ENCODE results near the gene UQCC2.

The UQCC2 gene

DNA sequence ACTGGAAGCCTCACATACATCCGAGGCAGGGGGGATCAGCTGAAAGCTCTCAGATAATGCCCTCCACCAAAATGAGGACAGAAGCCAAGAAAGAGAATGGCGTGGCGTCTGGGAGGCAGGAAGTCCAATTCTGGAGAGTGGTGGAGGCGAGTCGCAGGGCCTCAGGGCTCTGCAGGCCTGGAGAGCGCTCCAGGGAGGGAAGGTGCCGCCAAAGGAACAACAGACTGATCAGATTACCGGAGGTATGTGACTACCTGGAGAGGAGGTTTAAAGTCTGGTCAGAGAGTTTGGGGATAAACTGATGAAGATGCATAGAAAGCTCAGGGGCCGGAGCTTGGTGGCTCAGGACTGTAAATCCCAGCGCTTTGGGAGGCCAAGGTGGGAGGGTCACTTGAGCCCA is 46.4 kb upstream of the UQCC2 start:
- no peaks in the 10 kb centered on the region for H3K9me2 ChIP-seq (replicated peaks; ENCODE audit: control insufficient read depth, low read length)
- no peaks in the 10 kb centered on the region for H4K20me1 ChIP-seq (ENCODE audit: control insufficient read depth, insufficient read depth, low read depth, low read length)
- peaks cover 14% of the 10 kb centered on the region for H3K4me1 ChIP-seq (ENCODE audit: control insufficient read depth, low read length)
- TF ChIP-seq EZH2phosphoT487 (IDR thresholded peaks at IDR 0.05; ENCODE audit: borderline replicate concordance, low read length) (no peak), CTCF (IDR thresholded peaks at IDR 0.05; ENCODE audit: low read depth, low read length, poor library complexity, severe bottlenecking) (no peak)
- no peak overlapping the region for H3K4me3 ChIP-seq (ENCODE audit: low read length)
- H3K79me2 ChIP-seq (ENCODE audit: control insufficient read depth, low read length), result no peaks in the 10 kb centered on the region
- H3K27ac ChIP-seq (ENCODE audit: low read depth, low read length), result no peak overlapping the region
- no peak overlapping the region for H3K4me2 ChIP-seq (ENCODE audit: low read length)
- no peaks in the 10 kb centered on the region for H3K9me3 ChIP-seq (ENCODE audit: control insufficient read depth, insufficient read depth, low read length)
- peaks cover 6% of the 10 kb centered on the region; the same call in 1 of the 2 replicates for H3K27me3 ChIP-seq (ENCODE audit: control insufficient read depth, low read length)
- no peaks in the 10 kb centered on the region for H3K36me3 ChIP-seq (ENCODE audit: control insufficient read depth, low read length)
- H3F3A ChIP-seq (ENCODE audit: control insufficient read depth, insufficient read depth), result no peaks in the 10 kb centered on the region

DNA sequence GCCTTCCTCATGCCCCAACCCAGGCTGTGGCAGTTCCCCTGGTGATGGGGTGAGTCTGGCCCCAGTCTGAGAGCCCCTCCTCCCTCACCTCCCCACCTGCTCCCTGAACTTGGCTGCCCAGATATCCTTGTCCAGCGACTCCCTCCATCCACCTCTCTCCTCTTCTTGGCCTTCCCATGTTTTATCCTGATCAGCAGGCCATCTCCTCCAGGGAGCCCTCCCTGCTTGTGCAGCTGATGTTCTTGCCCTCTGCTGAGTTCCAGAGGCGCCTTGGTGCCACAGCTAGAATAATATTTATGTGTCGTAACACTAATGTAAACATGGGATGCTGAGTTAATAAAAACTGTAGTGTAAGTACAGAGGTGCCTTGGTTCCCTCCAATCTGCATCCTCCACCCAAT is 45.6 kb upstream of the UQCC2 start:
- no peaks in the 10 kb centered on the region for H3F3A ChIP-seq (ENCODE audit: control insufficient read depth, insufficient read depth)
- H3K27me3 ChIP-seq (ENCODE audit: control insufficient read depth, low read length), result peaks cover 6% of the 10 kb centered on the region; the same call in 1 of the 2 replicates
- no peaks in the 10 kb centered on the region for H4K20me1 ChIP-seq (ENCODE audit: control insufficient read depth, insufficient read depth, low read depth, low read length)
- no peaks in the 10 kb centered on the region for H3K36me3 ChIP-seq (ENCODE audit: control insufficient read depth, low read length)
- no peaks in the 10 kb centered on the region for H3K79me2 ChIP-seq (ENCODE audit: control insufficient read depth, low read length)
- H3K4me1 ChIP-seq (ENCODE audit: control insufficient read depth, low read length), result peaks cover 14% of the 10 kb centered on the region
- H3K9me3 ChIP-seq (ENCODE audit: control insufficient read depth, insufficient read depth, low read length), result no peaks in the 10 kb centered on the region
- H3K27ac ChIP-seq (ENCODE audit: low read depth, low read length), result no peak overlapping the region
- H3K9me2 ChIP-seq (replicated peaks; ENCODE audit: control insufficient read depth, low read length), result no peaks in the 10 kb centered on the region
- TF ChIP-seq CTCF (IDR thresholded peaks at IDR 0.05; ENCODE audit: low read depth, low read length, poor library complexity, severe bottlenecking), result no peak
- no peak for TF ChIP-seq EZH2phosphoT487 (IDR thresholded peaks at IDR 0.05; ENCODE audit: borderline replicate concordance, low read length)
- H3K4me2 ChIP-seq (ENCODE audit: low read length), result no peak overlapping the region
- H3K4me3 ChIP-seq (ENCODE audit: low read length), result no peak overlapping the region

- H3K4me2 ChIP-seq (ENCODE audit: low read length), result no peak overlapping the region
- no peaks in the 10 kb centered on the region for H3F3A ChIP-seq (ENCODE audit: control insufficient read depth, insufficient read depth)
- peaks cover 14% of the 10 kb centered on the region for H3K4me1 ChIP-seq (ENCODE audit: control insufficient read depth, low read length)
- no peaks in the 10 kb centered on the region for H3K9me2 ChIP-seq (replicated peaks; ENCODE audit: control insufficient read depth, low read length)
- H3K9me3 ChIP-seq (ENCODE audit: control insufficient read depth, insufficient read depth, low read length), result no peaks in the 10 kb centered on the region
- no peaks in the 10 kb centered on the region for H4K20me1 ChIP-seq (ENCODE audit: control insufficient read depth, insufficient read depth, low read depth, low read length)
- no peak overlapping the region for H3K27ac ChIP-seq (ENCODE audit: low read depth, low read length)
- no peaks in the 10 kb centered on the region for H3K79me2 ChIP-seq (ENCODE audit: control insufficient read depth, low read length)
- peaks cover 6% of the 10 kb centered on the region; the same call in 1 of the 2 replicates for H3K27me3 ChIP-seq (ENCODE audit: control insufficient read depth, low read length)
- no peak overlapping the region for H3K4me3 ChIP-seq (ENCODE audit: low read length)
- TF ChIP-seq EZH2phosphoT487 (IDR thresholded peaks at IDR 0.05; ENCODE audit: borderline replicate concordance, low read length), result no peak
- TF ChIP-seq CTCF (IDR thresholded peaks at IDR 0.05; ENCODE audit: low read depth, low read length, poor library complexity, severe bottlenecking), result no peak
- no peaks in the 10 kb centered on the region for H3K36me3 ChIP-seq (ENCODE audit: control insufficient read depth, low read length)
Observed at GRCh38 chr6:33756211-33756954, 44.9 kb upstream of the UQCC2 start.
